ENCODE data around the gene TP53. TPM values are rescaled to one million over a fixed set of nuclear protein-coding genes. Genes with fewer than 3 reads are reported as not detected.
A peak's percentile ranks its signal among the peaks of the same experiment; 100 is the strongest.
"Not testable (repeated sequence)": the region's sequence is repeated elsewhere in the genome, so short reads cannot be mapped to it uniquely, and the experiment has no call there.

TP53 gene
- total RNA-seq, 3 donors from 2014 or later = 93.0 to 106 (median 98.9) TPM

DNA sequence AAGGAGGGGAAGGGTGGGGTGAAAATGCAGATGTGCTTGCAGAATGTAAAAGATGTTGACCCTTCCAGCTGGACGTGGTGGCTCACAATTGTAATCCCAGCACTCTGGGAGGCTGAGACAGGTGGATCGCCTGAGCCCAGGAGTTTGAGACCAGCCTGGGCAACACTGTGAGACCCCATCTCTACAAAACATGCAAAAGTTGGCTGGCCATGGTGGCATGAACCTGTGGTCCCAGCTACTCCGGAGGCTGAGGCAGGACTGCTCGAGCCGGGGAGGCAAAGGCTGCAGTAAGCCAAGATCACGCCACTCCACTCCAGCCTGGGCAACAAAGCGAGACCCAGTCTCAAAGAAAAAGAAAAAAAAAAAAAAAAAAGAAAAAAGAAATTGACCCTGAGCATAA is 18.8 kb downstream of the TP53 start:
- no peak overlapping the region for H3K4me3 Mint-ChIP-seq
- peaks cover 3% of the 10 kb centered on the region for H3K9me3 Mint-ChIP-seq
- H3K36me3 Mint-ChIP-seq (ENCODE audit: insufficient read depth) = peaks cover 25% of the 10 kb centered on the region
- no peak for DNase-seq
- no peak for ATAC-seq
- no peaks in the 10 kb centered on the region for H3K4me1 Mint-ChIP-seq (ENCODE audit: low read depth)
- H3K27me3 Mint-ChIP-seq (ENCODE audit: low read depth) = no peaks in the 10 kb centered on the region

DNA sequence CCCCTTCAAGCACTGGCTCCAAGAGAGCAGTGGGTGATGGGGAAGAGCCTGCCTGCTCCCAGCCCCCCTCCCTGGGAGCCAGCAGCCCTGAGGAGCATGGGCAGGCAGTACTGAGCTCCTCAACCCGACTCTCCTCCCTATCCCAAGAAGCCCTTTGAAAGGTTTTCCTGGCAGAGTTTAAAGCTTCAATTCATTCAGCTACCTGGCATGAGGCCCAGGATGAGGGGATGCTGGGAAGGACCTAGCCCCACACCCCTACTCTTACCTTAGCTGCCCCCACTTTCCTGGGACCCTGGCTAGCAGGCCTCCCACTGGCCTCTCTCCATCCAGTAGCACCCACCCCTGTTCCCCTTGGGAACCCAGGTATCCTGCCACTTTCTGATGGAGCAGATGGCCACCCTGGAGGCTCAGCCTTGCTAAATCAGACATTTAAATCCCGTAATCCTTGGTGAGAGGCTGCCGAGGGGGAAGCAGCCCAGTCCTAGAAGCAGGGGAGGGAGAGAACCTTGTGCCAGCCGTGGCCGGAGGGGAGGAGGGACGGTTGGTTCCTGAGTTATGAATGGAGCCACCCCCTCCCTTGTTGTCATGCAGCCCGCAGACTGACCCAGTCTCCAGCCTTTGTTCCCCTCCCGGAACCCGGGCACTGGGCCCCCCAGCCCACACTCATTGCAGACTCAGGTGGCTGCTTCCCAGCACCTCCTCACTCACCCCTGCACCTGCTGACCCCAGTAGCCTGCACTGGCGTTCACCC is 19.5 kb downstream of the TP53 start:
- DNase-seq (no peak), ATAC-seq (no peak)
- Mint-ChIP-seq H3K4me1 (ENCODE audit: low read depth) (no peaks in the 10 kb centered on the region), H3K27me3 (ENCODE audit: low read depth) (no peaks in the 10 kb centered on the region), H3K4me3 (no peak overlapping the region), H3K9me3 (no peaks in the 10 kb centered on the region), H3K36me3 (ENCODE audit: insufficient read depth) (peaks cover 20% of the 10 kb centered on the region)

DNA sequence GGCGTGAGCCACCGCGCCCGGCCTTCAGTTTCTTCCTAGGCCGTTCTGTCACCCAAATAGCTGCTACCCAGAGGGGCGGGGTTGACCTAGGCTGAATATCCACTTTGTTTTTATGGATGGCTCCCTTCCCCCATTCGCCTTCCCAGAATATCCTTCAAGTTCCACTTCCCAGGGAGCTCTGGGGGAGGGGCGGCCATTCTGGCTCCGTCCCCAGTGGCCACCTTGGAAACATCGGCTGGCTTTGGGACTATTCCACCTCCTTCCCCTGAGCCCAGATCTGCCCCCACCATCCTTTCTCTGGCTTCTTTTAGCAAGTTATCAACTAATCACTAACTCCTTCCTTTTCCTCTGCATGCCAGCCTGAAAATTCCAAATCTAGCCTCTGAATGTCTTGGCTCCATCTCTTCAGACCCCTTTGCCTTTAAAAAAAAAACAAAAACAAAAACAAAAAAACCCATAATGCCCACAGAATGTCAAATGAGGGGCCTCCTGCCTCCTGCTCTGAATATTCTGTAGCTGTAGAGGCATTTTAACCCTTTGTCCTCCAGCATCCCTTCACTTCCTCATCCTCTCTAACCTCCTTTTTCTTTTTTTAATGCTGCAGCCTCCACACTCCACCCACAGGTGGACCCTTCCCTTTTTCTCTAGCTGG is 30.2 kb downstream of the TP53 start:
- peaks cover 2% of the 10 kb centered on the region for H3K27me3 Mint-ChIP-seq (ENCODE audit: low read depth)
- no peak for DNase-seq
- no peak overlapping the region for H3K4me3 Mint-ChIP-seq
- ATAC-seq = no peak
- H3K36me3 Mint-ChIP-seq (ENCODE audit: insufficient read depth) = no peaks in the 10 kb centered on the region
- peaks cover under 1% of the 10 kb centered on the region for H3K4me1 Mint-ChIP-seq (ENCODE audit: low read depth)
- H3K9me3 Mint-ChIP-seq = no peaks in the 10 kb centered on the region

DNA sequence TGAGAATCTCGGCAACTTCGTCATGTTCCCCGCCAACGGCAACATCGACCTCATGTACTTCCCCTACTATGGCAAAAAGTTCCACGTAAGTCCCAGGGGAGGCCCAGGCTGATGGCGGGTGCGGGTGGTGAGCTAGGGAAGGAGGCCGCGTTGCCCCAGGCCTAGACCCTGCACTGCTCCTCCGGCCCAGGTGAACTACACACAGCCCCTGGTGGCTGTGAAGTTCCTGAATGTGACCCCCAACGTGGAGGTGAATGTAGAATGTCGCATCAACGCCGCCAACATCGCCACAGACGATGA is 31.8 kb downstream of the TP53 start:
- H3K27me3 Mint-ChIP-seq (ENCODE audit: low read depth) = peaks cover 12% of the 10 kb centered on the region
- ATAC-seq = no peak
- DNase-seq = no peak
- H3K4me1 Mint-ChIP-seq (ENCODE audit: low read depth) = peaks cover 9% of the 10 kb centered on the region
- no peaks in the 10 kb centered on the region for H3K9me3 Mint-ChIP-seq
- H3K4me3 Mint-ChIP-seq = no peak overlapping the region
- no peaks in the 10 kb centered on the region for H3K36me3 Mint-ChIP-seq (ENCODE audit: insufficient read depth)

DNA sequence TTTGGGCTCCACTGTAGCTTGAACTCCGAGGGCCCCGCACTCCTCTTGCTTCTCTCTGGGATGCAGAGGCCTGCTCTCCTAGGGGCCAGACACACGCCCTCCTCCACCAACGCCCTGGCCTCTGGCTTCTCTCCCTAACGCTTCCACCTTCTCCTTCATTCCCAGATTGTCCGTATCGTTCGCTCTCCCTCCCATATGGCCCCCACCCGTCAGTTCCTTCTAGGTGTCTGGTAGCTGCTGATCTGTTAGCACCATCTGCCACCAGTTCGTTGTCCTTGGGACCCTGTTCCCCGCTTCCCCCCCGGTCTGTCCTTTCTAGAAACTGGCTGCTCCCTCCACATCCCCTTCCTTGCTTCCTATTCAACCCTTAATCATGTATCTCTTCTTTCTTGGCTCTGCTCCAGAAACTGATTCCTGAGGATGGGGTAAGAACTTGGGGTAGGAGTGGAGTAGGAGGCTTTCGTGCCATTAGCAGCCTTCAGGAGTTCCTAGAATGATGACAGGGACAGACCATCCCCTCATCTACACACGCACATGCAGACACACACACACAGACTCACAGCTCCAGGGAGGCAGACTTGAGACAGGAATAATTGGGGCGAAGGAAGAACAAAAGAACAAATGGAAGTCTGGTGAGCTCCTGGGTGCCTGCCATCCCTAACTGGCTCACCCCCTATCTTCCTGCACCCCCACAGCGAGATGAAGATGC is 32.3 kb downstream of the TP53 start:
- Mint-ChIP-seq H3K4me1 (ENCODE audit: low read depth) (peaks cover 14% of the 10 kb centered on the region), H3K27me3 (ENCODE audit: low read depth) (peaks cover 17% of the 10 kb centered on the region), H3K36me3 (ENCODE audit: insufficient read depth) (no peaks in the 10 kb centered on the region), H3K4me3 (no peak overlapping the region), H3K9me3 (no peaks in the 10 kb centered on the region)
- DNase-seq = no peak
- no peak for ATAC-seq

DNA sequence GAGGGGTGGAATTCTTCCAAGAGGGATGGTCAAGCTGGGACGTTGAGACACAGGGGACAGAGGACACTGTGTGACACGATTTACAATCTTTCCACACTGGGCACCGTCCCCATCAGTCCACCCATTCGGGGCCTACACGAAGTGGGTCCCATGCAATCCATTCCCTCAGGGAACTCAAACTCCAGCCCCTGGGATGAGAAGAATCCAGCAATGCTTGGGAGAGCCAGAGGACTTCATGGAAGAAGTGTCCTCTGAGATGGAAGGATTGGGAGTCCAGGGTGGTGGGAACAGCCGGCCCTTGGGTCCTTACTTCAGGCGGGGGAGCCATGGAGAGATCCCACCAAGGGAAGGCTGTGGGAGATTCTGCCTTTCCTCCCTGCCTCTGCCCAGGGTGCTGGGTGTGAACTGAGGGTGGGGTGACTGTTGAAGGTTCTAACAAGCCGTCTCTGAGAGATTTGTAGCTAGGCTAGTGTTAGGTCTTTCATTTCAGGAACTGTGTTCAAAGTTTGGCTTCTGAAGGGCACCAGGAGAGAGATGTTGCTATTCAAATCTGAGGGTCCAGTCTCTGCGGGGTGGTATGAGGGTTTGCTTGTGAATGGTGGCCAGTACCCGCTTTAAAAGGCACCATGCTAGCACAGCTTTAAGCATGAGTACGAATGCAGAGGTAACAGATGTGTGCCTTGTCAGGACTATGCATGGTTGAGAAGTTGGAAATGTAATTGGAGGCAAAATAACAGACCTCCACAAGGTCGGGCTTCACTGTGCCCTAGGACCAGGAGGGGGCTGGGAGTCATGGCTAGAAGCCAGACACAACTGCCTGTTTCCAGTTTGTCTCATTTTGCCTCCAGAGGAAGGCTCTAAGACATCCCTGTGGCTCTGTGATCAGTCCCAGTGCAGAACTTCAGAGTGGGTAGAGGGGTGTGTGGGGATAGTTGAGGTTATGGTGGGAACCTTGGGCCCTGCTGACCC is 34.6 kb downstream of the TP53 start:
- no peak overlapping the region for H3K4me3 Mint-ChIP-seq
- H3K9me3 Mint-ChIP-seq = no peaks in the 10 kb centered on the region
- H3K27me3 Mint-ChIP-seq (ENCODE audit: low read depth) = peaks cover 31% of the 10 kb centered on the region
- no peak for ATAC-seq
- H3K36me3 Mint-ChIP-seq (ENCODE audit: insufficient read depth) = no peaks in the 10 kb centered on the region
- DNase-seq = no peak
- peaks cover 17% of the 10 kb centered on the region for H3K4me1 Mint-ChIP-seq (ENCODE audit: low read depth)

DNA sequence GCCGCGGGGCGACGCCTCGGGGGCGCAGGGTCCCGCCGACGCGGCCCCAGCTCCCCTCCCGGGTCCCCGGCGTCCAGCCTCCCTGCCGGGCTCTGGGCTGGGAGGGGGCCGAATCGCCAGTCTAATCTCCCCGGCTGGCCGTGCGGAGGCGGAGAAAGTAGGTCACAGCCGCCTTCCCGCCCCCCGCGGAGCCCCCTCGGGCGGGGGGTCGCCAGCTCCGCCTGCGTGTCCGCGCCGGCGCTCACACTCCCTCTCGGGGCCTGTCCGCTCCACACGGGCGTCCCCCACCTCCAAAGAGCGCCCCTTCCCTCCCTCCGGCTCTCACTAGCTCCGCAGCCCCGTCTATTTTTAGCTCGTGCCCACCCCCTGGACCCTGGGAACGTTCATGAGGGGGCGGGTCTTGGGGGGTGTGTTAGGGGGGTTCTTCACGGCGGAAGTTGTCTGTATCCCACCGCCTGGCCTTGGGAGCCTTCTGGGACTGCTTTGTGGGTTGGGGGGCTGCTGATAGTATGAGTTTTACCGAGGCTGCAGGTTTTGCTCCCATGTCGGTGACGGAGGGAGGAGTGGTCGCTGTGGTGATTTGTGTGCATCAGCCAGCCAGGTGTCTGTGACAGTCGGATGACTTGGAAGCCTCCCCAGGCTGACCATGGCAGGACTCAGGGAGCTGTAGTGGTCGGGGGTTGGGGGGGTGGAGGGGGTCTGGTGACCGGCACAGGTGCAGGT is 35.5 kb downstream of the TP53 start:
- no peak for DNase-seq
- no peaks in the 10 kb centered on the region for H3K36me3 Mint-ChIP-seq (ENCODE audit: insufficient read depth)
- no peak for ATAC-seq
- peaks cover 17% of the 10 kb centered on the region for H3K4me1 Mint-ChIP-seq (ENCODE audit: low read depth)
- peaks cover 35% of the 10 kb centered on the region for H3K27me3 Mint-ChIP-seq (ENCODE audit: low read depth)
- H3K9me3 Mint-ChIP-seq = no peaks in the 10 kb centered on the region
- peak overlapping the region; percentile 49 for H3K4me3 Mint-ChIP-seq

DNA sequence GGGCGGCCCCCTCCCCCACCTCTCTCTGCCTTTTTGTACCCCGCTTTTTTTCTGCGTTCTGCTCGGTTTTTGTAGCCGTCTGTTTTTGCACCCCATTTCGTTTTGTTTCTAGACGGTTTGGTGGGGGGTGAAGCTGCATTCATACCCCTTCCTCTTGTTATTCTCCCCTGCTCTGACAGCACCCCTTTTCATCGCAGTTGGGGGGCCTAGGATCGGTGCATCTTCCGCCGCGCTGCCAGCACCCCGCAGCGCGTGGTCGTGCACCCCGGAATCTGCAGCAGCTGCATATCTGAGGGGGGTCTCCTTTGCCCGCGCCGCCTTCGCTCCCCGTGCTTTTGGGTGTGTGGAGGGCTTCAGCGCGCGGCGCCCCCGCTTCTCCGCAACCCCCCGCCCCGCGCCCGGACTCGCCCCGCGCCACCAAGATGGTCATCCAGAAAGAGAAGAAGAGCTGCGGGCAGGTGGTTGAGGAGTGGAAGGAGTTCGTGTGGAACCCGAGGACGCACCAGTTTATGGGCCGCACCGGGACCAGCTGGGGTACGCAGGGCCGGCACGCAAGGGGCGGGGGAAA is 36.1 kb downstream of the TP53 start:
- no peak for DNase-seq
- ATAC-seq = peak in 1 of 2 donors; percentile 3
- H3K27me3 Mint-ChIP-seq (ENCODE audit: low read depth) = peaks cover 40% of the 10 kb centered on the region
- H3K9me3 Mint-ChIP-seq = no peaks in the 10 kb centered on the region
- peaks cover 17% of the 10 kb centered on the region for H3K4me1 Mint-ChIP-seq (ENCODE audit: low read depth)
- peak overlapping the region; percentile 64 for H3K4me3 Mint-ChIP-seq
- H3K36me3 Mint-ChIP-seq (ENCODE audit: insufficient read depth) = no peaks in the 10 kb centered on the region

DNA sequence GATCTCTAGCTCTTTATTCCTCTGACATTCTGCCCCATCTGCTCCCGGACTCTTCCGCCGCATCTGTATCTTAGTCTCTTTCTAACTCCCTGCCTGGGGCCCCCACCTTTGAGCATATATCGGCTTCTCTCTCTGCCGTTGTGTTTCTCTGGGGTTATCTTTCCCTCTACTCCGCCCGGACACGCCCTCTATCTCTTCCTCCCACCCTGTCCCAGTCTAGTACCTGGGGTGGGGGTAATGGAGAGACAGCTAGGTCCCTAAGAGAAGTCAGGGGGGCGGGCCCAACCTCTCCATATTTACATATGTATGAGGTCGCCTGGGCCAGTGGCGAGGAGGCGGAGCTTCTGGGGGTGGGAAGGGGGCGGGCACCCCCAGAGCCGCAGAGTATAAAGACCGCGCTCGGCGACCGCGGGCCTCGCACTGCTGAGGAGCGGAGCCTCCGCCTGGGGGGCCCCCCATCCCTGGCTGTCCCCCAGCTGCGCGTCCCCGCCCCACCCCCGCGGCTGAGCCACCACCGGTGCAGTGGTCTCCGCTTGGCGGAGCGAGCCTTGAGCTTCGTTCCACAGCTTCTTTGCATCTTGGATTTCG is 36.7 kb downstream of the TP53 start, which contains the start of gene ATP1B2:
TSS of gene ATP1B2 (plus strand) at position 418 of the 588 bp plus-strand sequence. CDS start 593 bp downstream, outside the sequence.
- ATAC-seq (peak; percentile 94), DNase-seq (peak; percentile 73)
- Mint-ChIP-seq H3K4me3 (peak within 1 kb of the TSS; percentile 71), H3K4me1 (ENCODE audit: low read depth) (peaks cover 17% of the 10 kb centered on the region), H3K36me3 (ENCODE audit: insufficient read depth) (no peaks in the 10 kb centered on the region), H3K27me3 (ENCODE audit: low read depth) (peaks cover 44% of the 10 kb centered on the region), H3K9me3 (no peaks in the 10 kb centered on the region)

DNA sequence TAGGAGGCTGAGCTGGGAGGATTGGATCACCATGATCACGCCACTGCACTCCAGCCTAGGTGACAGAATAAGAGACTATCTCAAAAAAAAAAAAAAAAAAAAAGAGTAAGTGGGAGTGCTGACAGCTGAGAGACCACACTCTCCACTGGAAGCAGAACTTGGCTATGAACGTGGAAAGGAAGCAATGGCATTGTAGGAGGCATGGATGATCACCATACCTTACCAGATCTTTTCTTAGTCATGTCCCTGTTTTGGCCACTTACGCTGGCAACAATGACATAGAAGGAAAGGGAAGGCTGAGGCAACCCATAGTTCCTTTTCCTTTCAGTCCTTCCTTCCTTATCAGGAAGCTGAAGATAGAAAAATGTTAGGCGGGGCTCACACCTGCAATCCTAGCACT is 40.3 kb downstream of the TP53 start:
- no peaks in the 10 kb centered on the region for H3K9me3 Mint-ChIP-seq
- no peak overlapping the region for H3K4me3 Mint-ChIP-seq
- no peak for ATAC-seq
- no peaks in the 10 kb centered on the region for H3K36me3 Mint-ChIP-seq (ENCODE audit: insufficient read depth)
- DNase-seq = no peak
- peaks cover 54% of the 10 kb centered on the region for H3K27me3 Mint-ChIP-seq (ENCODE audit: low read depth)
- peaks cover 20% of the 10 kb centered on the region for H3K4me1 Mint-ChIP-seq (ENCODE audit: low read depth)

DNA sequence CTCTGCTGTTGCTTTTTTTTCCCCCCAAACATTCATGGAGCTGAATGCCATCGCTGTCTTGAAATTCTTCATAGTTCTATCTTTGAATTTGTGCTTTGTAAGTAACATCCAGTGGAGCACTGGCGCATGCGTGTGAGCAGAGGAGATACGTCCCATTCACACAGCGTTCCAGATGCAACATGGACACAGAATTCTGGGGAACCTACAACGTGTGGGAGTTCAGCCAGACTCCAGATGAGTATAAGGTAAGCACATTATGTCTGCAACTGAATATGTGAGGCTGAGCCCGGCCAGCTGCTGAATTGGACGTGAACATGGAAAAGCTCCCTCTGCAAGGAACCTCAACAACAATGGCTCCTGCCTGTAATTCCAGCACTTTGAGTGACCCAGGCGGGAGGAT is 40.8 kb downstream of the TP53 start:
- DNase-seq = no peak
- H3K27me3 Mint-ChIP-seq (ENCODE audit: low read depth) = peaks cover 53% of the 10 kb centered on the region
- no peaks in the 10 kb centered on the region for H3K9me3 Mint-ChIP-seq
- H3K4me1 Mint-ChIP-seq (ENCODE audit: low read depth) = peaks cover 18% of the 10 kb centered on the region
- no peak for ATAC-seq
- no peak overlapping the region for H3K4me3 Mint-ChIP-seq
- no peaks in the 10 kb centered on the region for H3K36me3 Mint-ChIP-seq (ENCODE audit: insufficient read depth)

DNA sequence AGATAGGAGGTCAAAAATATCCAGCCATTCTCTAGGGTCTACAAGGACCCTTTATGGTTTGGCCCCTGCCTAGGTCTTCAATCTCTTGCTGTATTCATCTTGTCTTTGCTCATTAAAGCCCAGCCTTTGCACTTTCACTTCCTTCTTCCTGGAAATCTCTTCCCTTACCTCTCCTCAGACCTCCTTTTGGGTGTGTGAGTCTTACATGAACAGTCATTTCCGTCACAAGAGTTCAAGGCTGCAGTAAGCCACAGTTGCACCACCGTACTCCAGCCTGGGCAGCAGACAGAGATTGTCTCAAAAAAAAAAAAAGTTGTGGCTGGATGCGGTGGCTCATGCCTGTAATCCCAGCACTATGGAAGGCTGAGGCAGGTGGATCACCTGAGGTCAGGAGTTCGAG is 42.5 kb downstream of the TP53 start:
- H3K27me3 Mint-ChIP-seq (ENCODE audit: low read depth) = peaks cover 39% of the 10 kb centered on the region
- ATAC-seq (no peak), DNase-seq (no peak)
- no peak overlapping the region for H3K4me3 Mint-ChIP-seq
- H3K9me3 Mint-ChIP-seq = no peaks in the 10 kb centered on the region
- H3K36me3 Mint-ChIP-seq (ENCODE audit: insufficient read depth) = no peaks in the 10 kb centered on the region
- peaks cover 5% of the 10 kb centered on the region for H3K4me1 Mint-ChIP-seq (ENCODE audit: low read depth)

DNA sequence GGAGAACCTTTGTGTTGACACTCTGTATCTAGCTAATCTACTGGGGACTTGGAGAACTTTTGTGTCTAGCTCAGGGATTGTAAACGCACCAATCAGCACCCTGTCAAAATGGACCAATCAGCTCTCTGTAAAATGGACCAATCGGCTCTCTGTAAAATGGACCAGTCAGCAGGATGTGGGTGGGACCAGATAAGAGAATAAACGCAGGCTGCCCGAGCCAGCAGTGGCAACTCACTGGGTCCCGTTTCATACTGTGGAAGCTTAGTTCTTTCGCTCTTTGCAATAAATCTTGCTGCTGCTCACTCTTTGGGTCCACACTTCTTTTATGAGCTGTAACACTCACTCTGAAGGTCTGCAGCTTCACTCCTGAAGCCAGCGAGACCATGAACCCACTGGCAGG is 45.7 kb downstream of the TP53 start:
- not testable (repeated sequence) for DNase-seq; H3K4me3 Mint-ChIP-seq; H3K36me3 Mint-ChIP-seq (ENCODE audit: insufficient read depth); H3K4me1 Mint-ChIP-seq (ENCODE audit: low read depth); H3K9me3 Mint-ChIP-seq
- H3K27me3 Mint-ChIP-seq (ENCODE audit: low read depth) = peaks cover 23% of the 10 kb centered on the region
- ATAC-seq = peak in 1 of 2 donors; percentile 43
